ENCODE results near the gene ACAD10. TPM values are rescaled to one million over a fixed set of nuclear protein-coding genes. Genes with fewer than 3 reads are reported as not detected.

Gene ACAD10
- total RNA-seq, 1 donor from 2014 or later: 44.0 TPM

DNA sequence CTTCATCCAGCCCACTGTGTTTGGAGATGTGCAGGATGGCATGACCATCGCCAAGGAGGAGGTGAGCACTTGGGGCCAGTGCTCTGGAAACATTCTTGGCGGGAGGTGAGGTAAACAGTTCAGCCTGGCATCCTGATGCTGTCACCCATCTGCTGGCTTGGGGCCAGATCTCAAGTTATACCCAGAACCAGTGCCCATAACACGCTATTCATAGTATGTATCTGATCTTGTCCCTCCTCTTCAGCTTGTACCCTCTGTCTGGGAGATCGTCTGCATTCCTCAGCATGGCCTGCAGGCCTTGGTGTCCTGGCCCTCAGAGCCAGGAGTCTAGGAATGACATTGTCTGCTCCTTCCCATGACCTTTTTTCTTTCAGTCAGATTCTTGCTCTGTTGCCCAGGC, 112.3 kb downstream of the ACAD10 start:
- TF ChIP-seq, protein P1, sequence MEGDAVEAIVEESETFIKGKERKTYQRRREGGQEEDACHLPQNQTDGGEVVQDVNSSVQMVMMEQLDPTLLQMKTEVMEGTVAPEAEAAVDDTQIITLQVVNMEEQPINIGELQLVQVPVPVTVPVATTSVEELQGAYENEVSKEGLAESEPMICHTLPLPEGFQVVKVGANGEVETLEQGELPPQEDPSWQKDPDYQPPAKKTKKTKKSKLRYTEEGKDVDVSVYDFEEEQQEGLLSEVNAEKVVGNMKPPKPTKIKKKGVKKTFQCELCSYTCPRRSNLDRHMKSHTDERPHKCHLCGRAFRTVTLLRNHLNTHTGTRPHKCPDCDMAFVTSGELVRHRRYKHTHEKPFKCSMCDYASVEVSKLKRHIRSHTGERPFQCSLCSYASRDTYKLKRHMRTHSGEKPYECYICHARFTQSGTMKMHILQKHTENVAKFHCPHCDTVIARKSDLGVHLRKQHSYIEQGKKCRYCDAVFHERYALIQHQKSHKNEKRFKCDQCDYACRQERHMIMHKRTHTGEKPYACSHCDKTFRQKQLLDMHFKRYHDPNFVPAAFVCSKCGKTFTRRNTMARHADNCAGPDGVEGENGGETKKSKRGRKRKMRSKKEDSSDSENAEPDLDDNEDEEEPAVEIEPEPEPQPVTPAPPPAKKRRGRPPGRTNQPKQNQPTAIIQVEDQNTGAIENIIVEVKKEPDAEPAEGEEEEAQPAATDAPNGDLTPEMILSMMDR (conservative IDR thresholded peaks at IDR 0.05): no peak
- Mint-ChIP-seq H3K27me3 (ENCODE audit: low read depth) (no peaks in the 10 kb centered on the region), H3K4me1 (no peaks in the 10 kb centered on the region), H3K27ac (ENCODE audit: unreplicated experiment) (peak overlapping the region; percentile 7), H3K4me3 (no peak overlapping the region), H3K9me3 (no peaks in the 10 kb centered on the region), H3K36me3 (ENCODE audit: low read depth) (peaks cover 9% of the 10 kb centered on the region)
- no peak for DNase-seq (ENCODE audit: low read depth, low spot score)

DNA sequence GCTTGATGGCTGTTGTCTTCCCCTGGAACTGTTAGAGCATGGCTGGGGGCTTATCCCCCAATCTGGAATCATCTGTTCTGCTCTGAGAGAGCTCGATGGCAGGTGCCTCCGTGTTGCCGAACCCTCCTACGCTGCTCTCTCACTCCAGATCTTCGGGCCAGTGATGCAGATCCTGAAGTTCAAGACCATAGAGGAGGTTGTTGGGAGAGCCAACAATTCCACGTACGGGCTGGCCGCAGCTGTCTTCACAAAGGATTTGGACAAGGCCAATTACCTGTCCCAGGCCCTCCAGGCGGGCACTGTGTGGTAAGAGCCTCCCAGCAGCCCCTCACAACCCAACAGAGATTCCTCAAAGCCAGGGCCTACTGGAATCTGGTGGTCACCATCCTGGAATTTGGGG, 113.9 kb downstream of the ACAD10 start:
- DNase-seq (ENCODE audit: low read depth, low spot score): no peak
- Mint-ChIP-seq H3K4me3 (no peak overlapping the region), H3K9me3 (no peaks in the 10 kb centered on the region), H3K27me3 (ENCODE audit: low read depth) (no peaks in the 10 kb centered on the region), H3K36me3 (ENCODE audit: low read depth) (peaks cover 9% of the 10 kb centered on the region), H3K27ac (ENCODE audit: unreplicated experiment) (no peak overlapping the region), H3K4me1 (no peaks in the 10 kb centered on the region)
- TF ChIP-seq, protein P1 (conservative IDR thresholded peaks at IDR 0.05): no peak

DNA sequence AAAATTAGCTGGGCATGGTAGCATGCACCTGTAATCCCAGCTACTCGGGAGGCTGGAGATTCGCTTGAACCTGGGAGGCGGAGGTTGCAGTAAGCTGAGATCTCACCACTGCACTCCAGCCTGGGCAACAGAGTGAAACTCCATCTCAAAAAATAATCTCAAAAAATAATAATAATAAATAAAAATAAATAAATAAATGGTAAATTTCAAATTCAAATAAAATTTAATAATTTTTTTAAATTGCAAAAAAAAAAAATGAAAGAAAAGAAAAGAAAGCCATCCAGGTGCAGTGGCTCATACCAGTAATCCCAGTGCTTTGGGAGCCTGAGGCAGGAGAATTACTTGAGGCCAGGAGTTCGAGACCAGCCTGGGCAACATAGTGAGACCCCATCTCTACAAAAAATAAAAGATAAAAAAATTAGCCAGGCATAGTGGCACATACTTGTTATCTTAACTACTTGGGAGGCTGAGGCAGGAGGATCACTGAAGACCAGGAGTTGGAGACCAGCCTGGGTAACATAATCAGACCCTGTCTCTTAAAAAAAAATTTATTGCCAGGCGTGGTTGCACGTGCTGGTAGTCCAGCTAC, 117.3 kb downstream of the ACAD10 start:
- no peak for DNase-seq (ENCODE audit: low read depth, low spot score)
- TF ChIP-seq, protein P1 (conservative IDR thresholded peaks at IDR 0.05): no peak
- Mint-ChIP-seq H3K4me3 (no peak overlapping the region), H3K27me3 (ENCODE audit: low read depth) (no peaks in the 10 kb centered on the region), H3K4me1 (no peaks in the 10 kb centered on the region), H3K27ac (ENCODE audit: unreplicated experiment) (no peak overlapping the region), H3K9me3 (no peaks in the 10 kb centered on the region), H3K36me3 (ENCODE audit: low read depth) (peaks cover 6% of the 10 kb centered on the region)

GRCh38 chr12:111803851-111804250, 118.0 kb downstream of the ACAD10 start:
- no peaks in the 10 kb centered on the region for H3K27me3 Mint-ChIP-seq (ENCODE audit: low read depth)
- peaks cover 6% of the 10 kb centered on the region for H3K36me3 Mint-ChIP-seq (ENCODE audit: low read depth)
- no peaks in the 10 kb centered on the region for H3K9me3 Mint-ChIP-seq
- H3K4me3 Mint-ChIP-seq: no peak overlapping the region
- H3K4me1 Mint-ChIP-seq: no peaks in the 10 kb centered on the region
- TF ChIP-seq, protein P1 (conservative IDR thresholded peaks at IDR 0.05): no peak
- no peak for DNase-seq (ENCODE audit: low read depth, low spot score)
- H3K27ac Mint-ChIP-seq (ENCODE audit: unreplicated experiment): no peak overlapping the region

- no peaks in the 10 kb centered on the region for H3K27me3 Mint-ChIP-seq (ENCODE audit: low read depth)
- TF ChIP-seq, protein P1 (conservative IDR thresholded peaks at IDR 0.05): no peak
- no peaks in the 10 kb centered on the region for H3K9me3 Mint-ChIP-seq
- H3K4me3 Mint-ChIP-seq: no peak overlapping the region
- no peak for DNase-seq (ENCODE audit: low read depth, low spot score)
- H3K4me1 Mint-ChIP-seq: no peaks in the 10 kb centered on the region
- no peaks in the 10 kb centered on the region for H3K36me3 Mint-ChIP-seq (ENCODE audit: low read depth)
- no peak overlapping the region for H3K27ac Mint-ChIP-seq (ENCODE audit: unreplicated experiment)
Observed at GRCh38 chr12:111806304-111806703, 120.5 kb downstream of the ACAD10 start.

Small RNAs within 50 kb of the gene (microRNA-seq; reads per million reads assigned to microRNA genes)
- not detected for gene MIR6761

Other genes with a start within 250 kb of the ACAD10 start
- 69.2 and 71.0 TPM in 2 replicates for gene ATXN2, start 86.7 kb upstream of the ACAD10 start, total RNA-seq
- 20.0 and 21.4 TPM in 2 replicates for gene BRAP, start 97 bp upstream of the ACAD10 start, total RNA-seq
- 62.8 and 65.9 TPM in 2 replicates for gene ALDH2, start 80.9 kb downstream of the ACAD10 start, total RNA-seq
- gene MAPKAPK5, start 156.2 kb downstream of the ACAD10 start, total RNA-seq: 81.6 and 83.1 TPM in 2 replicates

All from neural crest cell (in vitro differentiated cells).